Measurements from ENCODE around the gene SCLY. TPM values are rescaled to one million over a fixed set of nuclear protein-coding genes. Genes with fewer than 3 reads are reported as not detected.
A peak's percentile ranks its signal among the peaks of the same experiment; 100 is the strongest.

SCLY gene
- total and polyA plus RNA-seq, 2 experiments from 2014 or later, result 12.7 to 21.1 TPM

DNA sequence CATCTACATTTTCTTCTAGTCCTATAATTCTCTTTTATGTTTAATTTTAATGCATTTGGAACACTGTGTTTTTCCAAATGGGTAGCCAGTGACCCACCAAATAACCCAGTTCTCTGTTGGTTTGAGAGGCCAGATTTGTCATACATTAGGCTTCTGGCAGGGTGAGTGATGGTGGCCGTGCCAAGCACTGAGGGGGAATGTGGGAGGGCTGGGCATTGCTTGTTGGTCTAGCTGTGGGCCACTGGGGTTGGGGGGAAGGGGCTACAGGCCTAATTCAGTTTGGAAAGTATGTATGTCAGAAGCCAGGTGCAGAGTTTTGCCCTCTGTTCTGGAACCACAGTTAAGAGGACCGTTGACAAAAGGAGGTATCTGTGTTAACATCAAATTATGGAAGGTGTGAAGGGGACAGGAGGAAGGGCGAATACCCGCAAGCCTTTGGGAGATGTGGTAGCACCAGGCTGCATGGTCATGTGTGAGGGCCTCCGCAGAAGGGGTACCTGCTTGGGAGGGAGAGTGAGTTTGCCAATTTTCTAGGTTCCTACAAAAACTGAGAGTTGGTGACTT lies 38.1 kb upstream of the SCLY start:
- no peaks in the 10 kb centered on the region for H3K9me2 ChIP-seq (replicated peaks; ENCODE audit: insufficient read depth)
- H3K9me3 ChIP-seq (ENCODE audit: low read depth), result no peaks in the 10 kb centered on the region
- TF ChIP-seq, protein P1, sequence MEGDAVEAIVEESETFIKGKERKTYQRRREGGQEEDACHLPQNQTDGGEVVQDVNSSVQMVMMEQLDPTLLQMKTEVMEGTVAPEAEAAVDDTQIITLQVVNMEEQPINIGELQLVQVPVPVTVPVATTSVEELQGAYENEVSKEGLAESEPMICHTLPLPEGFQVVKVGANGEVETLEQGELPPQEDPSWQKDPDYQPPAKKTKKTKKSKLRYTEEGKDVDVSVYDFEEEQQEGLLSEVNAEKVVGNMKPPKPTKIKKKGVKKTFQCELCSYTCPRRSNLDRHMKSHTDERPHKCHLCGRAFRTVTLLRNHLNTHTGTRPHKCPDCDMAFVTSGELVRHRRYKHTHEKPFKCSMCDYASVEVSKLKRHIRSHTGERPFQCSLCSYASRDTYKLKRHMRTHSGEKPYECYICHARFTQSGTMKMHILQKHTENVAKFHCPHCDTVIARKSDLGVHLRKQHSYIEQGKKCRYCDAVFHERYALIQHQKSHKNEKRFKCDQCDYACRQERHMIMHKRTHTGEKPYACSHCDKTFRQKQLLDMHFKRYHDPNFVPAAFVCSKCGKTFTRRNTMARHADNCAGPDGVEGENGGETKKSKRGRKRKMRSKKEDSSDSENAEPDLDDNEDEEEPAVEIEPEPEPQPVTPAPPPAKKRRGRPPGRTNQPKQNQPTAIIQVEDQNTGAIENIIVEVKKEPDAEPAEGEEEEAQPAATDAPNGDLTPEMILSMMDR (IDR thresholded peaks at IDR 0.05; ENCODE audit: poor library complexity), result no peak
- TF ChIP-seq EZH2phosphoT487 (IDR thresholded peaks at IDR 0.05; ENCODE audit: low read depth, severe bottlenecking, unreplicated experiment) (no peak), EZH2 (IDR thresholded peaks at IDR 0.05; ENCODE audit: borderline replicate concordance) (no peak)
- no peaks in the 10 kb centered on the region for H4K20me1 ChIP-seq (ENCODE audit: insufficient read depth, poor library complexity, severe bottlenecking)
- no peak overlapping the region for H2AFZ ChIP-seq
- no peaks in the 10 kb centered on the region for H3K4me1 ChIP-seq (ENCODE audit: insufficient read depth)
- no peaks in the 10 kb centered on the region for H3K79me2 ChIP-seq
- no peaks in the 10 kb centered on the region for H3K27me3 ChIP-seq
- 96% methylated on average over 5 of the region's 5 CpGs for WGBS (ENCODE audit: low lambda C conversion rate, missing lambda C conversion rate)
- no peaks in the 10 kb centered on the region for H3K36me3 ChIP-seq (replicated peaks; ENCODE audit: insufficient read depth, low read depth)
- DNase-seq (ENCODE audit: low spot score), result no peak
- no peak overlapping the region for H3K4me2 ChIP-seq
- H3K27ac ChIP-seq, result peak overlapping the region; percentile 53
- no peak overlapping the region for H3K4me3 ChIP-seq

DNA sequence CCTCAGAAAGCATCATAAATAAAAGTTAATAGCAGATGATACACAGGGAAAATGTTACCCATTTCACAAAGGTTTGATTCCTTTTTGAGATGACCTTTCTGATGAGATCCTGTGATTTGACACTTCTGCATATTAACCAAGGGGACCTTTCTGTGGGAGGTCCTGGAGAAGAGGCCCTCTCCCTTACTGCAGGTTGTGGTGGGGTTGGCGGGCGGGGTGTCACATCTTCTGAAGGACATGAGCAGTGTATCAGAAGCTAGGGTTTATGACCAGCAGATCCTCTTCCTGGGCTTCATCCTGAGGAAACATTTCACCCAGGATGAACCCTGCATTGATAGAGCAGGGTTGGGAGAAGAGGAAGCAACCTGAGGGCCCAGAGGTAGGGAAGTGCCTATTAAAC lies 37.2 kb upstream of the SCLY start:
- Histone ChIP-seq H2AFZ (no peak overlapping the region), H3K4me3 (no peak overlapping the region), H3K9me2 (replicated peaks; ENCODE audit: insufficient read depth) (no peaks in the 10 kb centered on the region), H3K27me3 (no peaks in the 10 kb centered on the region), H3K9me3 (ENCODE audit: low read depth) (no peaks in the 10 kb centered on the region), H3K4me2 (no peak overlapping the region), H4K20me1 (ENCODE audit: insufficient read depth, poor library complexity, severe bottlenecking) (no peaks in the 10 kb centered on the region), H3K4me1 (ENCODE audit: insufficient read depth) (no peaks in the 10 kb centered on the region), H3K79me2 (no peaks in the 10 kb centered on the region), H3K27ac (no peak overlapping the region), H3K36me3 (replicated peaks; ENCODE audit: insufficient read depth, low read depth) (no peaks in the 10 kb centered on the region)
- no peak for DNase-seq (ENCODE audit: low spot score)
- WGBS (ENCODE audit: low lambda C conversion rate, missing lambda C conversion rate), result 100% methylated on average over 2 of the region's 2 CpGs
- no peak for TF ChIP-seq EZH2 (IDR thresholded peaks at IDR 0.05; ENCODE audit: borderline replicate concordance)
- TF ChIP-seq, protein P1 (IDR thresholded peaks at IDR 0.05; ENCODE audit: poor library complexity), result no peak

DNA sequence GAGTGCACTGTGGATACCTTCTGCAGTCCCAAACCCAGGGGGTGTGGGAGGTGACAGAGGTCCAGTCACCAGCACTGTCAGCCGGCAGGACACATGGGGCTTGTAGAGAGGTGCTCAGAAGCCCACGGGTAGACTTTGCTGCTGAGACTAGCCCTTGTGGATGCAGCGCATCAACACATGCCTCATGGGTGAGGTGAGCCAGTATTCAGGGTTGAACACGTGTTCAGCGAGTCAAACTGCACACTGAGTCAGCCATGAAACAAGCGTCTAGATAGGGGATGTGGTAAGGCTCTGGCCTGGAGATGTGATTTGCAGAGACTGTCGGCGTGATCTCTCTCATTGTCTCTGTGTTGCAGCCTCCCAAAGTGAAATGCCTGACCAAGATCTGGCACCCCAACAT lies 35.8 kb upstream of the SCLY start:
- no peak overlapping the region for H3K4me2 ChIP-seq
- H3K79me2 ChIP-seq, result no peaks in the 10 kb centered on the region
- H3K4me1 ChIP-seq (ENCODE audit: insufficient read depth), result no peaks in the 10 kb centered on the region
- no peaks in the 10 kb centered on the region for H4K20me1 ChIP-seq (ENCODE audit: insufficient read depth, poor library complexity, severe bottlenecking)
- no peaks in the 10 kb centered on the region for H3K9me3 ChIP-seq (ENCODE audit: low read depth)
- TF ChIP-seq EZH2 (IDR thresholded peaks at IDR 0.05; ENCODE audit: borderline replicate concordance) (no peak), EZH2phosphoT487 (IDR thresholded peaks at IDR 0.05; ENCODE audit: low read depth, severe bottlenecking, unreplicated experiment) (no peak)
- no peaks in the 10 kb centered on the region for H3K9me2 ChIP-seq (replicated peaks; ENCODE audit: insufficient read depth)
- H3K4me3 ChIP-seq, result no peak overlapping the region
- H3K36me3 ChIP-seq (replicated peaks; ENCODE audit: insufficient read depth, low read depth), result no peaks in the 10 kb centered on the region
- no peak overlapping the region for H2AFZ ChIP-seq
- DNase-seq (ENCODE audit: low spot score), result no peak
- H3K27me3 ChIP-seq, result no peaks in the 10 kb centered on the region
- 94% methylated on average over 8 of the region's 8 CpGs for WGBS (ENCODE audit: low lambda C conversion rate, missing lambda C conversion rate)
- H3K27ac ChIP-seq, result no peak overlapping the region

DNA sequence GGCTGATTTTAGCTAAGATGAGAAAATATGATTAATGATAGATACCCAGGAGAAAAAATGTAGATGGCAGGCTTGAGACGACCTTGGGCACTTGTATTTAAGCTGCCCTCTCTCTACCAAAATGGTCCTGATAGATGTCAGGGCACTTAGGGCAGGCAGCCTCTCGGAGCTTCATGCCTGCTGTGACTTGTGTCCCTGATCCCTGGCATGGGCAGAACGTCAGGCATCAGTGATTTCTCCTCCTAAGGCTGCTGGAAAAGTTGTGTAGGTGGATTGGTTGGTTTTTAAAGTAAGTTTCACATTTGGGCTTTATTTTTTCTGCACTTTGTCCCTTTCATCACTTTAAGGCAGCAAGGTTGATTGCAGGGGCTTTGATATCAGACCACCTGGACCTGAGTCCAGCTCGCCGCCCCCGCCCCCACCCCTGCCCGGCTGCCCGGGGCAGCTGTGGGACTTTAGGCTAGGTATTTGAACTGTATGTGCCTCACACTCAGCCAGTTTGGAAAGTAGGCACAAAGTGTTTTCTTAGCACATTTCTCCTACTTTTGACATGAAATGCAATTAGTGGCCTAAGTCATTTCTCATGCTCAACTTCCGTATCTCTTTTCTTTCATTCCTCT lies 35.0 kb upstream of the SCLY start:
- Histone ChIP-seq H3K4me3 (no peak overlapping the region), H2AFZ (no peak overlapping the region), H3K4me1 (ENCODE audit: insufficient read depth) (no peaks in the 10 kb centered on the region), H4K20me1 (ENCODE audit: insufficient read depth, poor library complexity, severe bottlenecking) (no peaks in the 10 kb centered on the region), H3K27ac (no peak overlapping the region), H3K27me3 (no peaks in the 10 kb centered on the region), H3K79me2 (no peaks in the 10 kb centered on the region), H3K36me3 (replicated peaks; ENCODE audit: insufficient read depth, low read depth) (no peaks in the 10 kb centered on the region), H3K9me2 (replicated peaks; ENCODE audit: insufficient read depth) (no peaks in the 10 kb centered on the region), H3K4me2 (no peak overlapping the region), H3K9me3 (ENCODE audit: low read depth) (no peaks in the 10 kb centered on the region)
- DNase-seq (ENCODE audit: low spot score), result no peak
- TF ChIP-seq, protein P1 (IDR thresholded peaks at IDR 0.05; ENCODE audit: poor library complexity), result no peak
- 93% methylated on average over 6 of the region's 9 CpGs for WGBS (ENCODE audit: low lambda C conversion rate, missing lambda C conversion rate)

All from hepatocyte (in vitro differentiated cells).